Transverse colon (tissue), 4 donors: ENCODE data around the gene SLC9A1. TPM values are rescaled to one million over a fixed set of nuclear protein-coding genes. Genes with fewer than 3 reads are reported as not detected.

ENCODE experiments used
- DNase-seq: peaks from one replicate; pipeline ENCODE4 v3.0.0-alpha.2; 2019
- H3K27ac ChIP-seq, 4 donors: fragments of 200-600 bp; sonication (generic); 2 replicates each; pipeline ENCODE4 v1.5.1; 2016 to 2018; ENCODE audit warnings: inconsistent platforms in 4 of 4
- H3K27me3 ChIP-seq: fragments of 200-600 bp; sonication (generic); 2 replicates; pipeline ENCODE4 v1.5.1; 2017; ENCODE audit warnings: inconsistent platforms
- H3K36me3 ChIP-seq, 4 donors: fragments of 200-600 bp; sonication (generic); 2 replicates each; pipeline ENCODE4 v1.5.1; 2017 to 2019; ENCODE audit warnings: inconsistent platforms in 4 of 4
- H3K4me1 ChIP-seq, 4 donors: fragments of 200-600 bp; sonication (generic); 2 replicates each; pipeline ENCODE4 v1.5.1; 2017 to 2020; ENCODE audit warnings: inconsistent platforms in 4 of 4
- H3K4me3 ChIP-seq, 4 donors: fragments of 200-600 bp; sonication (generic); 1 replicate in 1 of 4; 2 replicates in 3 of 4; pipeline versions ENCODE4 v1.5.1 to v1.6.1; 2017 to 2019; ENCODE audit warnings: inconsistent platforms in 4 of 4
- H3K9me3 ChIP-seq, 2 donors: fragments of 200-600 bp; sonication (generic); 2 replicates each; pipeline ENCODE4 v1.5.1; 2017 to 2019; ENCODE audit warnings: inconsistent platforms in 2 of 2
- EP300 ChIP-seq: sonication (generic); formaldehyde crosslinking; IDR thresholded peaks from one replicate; pipeline ENCODE4 v1.6.1; 2017; ENCODE audit warnings: antibody characterized with exemption, low read depth
- POLR2A ChIP-seq: fragments of 450-650 bp; IDR thresholded peaks from one replicate; pipeline ENCODE4 v1.6.1; 2016; ENCODE audit warnings: antibody characterized with exemption, mild to moderate bottlenecking, moderate library complexity
- POLR2AphosphoS5 ChIP-seq, 3 donors: sonication (generic); formaldehyde crosslinking; IDR thresholded peaks; one replicate each; pipeline ENCODE4 v1.6.1; 2016; ENCODE audit warnings: antibody characterized with exemption in 3 of 3
- WGBS, 2 donors: methylation state at CpG; one replicate each; pipeline ENCODE4 v1.1.5; 2018; ENCODE audit warnings: low coverage in 1 of 2; 5-methylcytosine and 5-hydroxymethylcytosine counted together
- in situ Hi-C, 4 donors: fragments of 200-750 bp; cut with MboI; loops; one replicate each; pipeline versions ENCODE4 v1.15.0 to v1.15.1; 2017; ENCODE audit warnings: low sequenced_read_pairs in 3 of 4, low pct_ligation_motif_present in 1 of 4, low pct_unique_long_range_greater_than_20kb in 1 of 4
- intact Hi-C: fragments of 100-400 bp; cut with DNase I; formaldehyde crosslinking; loops from one replicate; pipeline ENCODE4 v1.15.1; 2023; ENCODE audit warnings: low total_unique reads
- total RNA-seq, 4 donors: library from RNA; depleted of rRNA; stranded (reverse); fragments of >200 nt; gene quantifications; one replicate each; pipeline ENCODE4 v1.1.0, GENCODE V29; 2016
- TF ChIP-seq, protein P1 (sequence below), 5 experiments: fragments of 200-600 bp in 3 of 5; fragments of 450-650 bp in 2 of 5; sonication (generic) in 3 of 5; IDR thresholded peaks; 1 replicate in 2 of 5; 2 replicates in 3 of 5; pipeline ENCODE4 v1.5.1; 2016 to 2017; ENCODE audit warnings: antibody characterized with exemption in 5 of 5, inconsistent platforms in 3 of 5, mild to moderate bottlenecking in 2 of 5, moderate library complexity in 1 of 5

SLC9A1 gene
- total RNA-seq, 4 donors from 2014 or later: 17.9 to 140 (median 101) TPM

DNA sequence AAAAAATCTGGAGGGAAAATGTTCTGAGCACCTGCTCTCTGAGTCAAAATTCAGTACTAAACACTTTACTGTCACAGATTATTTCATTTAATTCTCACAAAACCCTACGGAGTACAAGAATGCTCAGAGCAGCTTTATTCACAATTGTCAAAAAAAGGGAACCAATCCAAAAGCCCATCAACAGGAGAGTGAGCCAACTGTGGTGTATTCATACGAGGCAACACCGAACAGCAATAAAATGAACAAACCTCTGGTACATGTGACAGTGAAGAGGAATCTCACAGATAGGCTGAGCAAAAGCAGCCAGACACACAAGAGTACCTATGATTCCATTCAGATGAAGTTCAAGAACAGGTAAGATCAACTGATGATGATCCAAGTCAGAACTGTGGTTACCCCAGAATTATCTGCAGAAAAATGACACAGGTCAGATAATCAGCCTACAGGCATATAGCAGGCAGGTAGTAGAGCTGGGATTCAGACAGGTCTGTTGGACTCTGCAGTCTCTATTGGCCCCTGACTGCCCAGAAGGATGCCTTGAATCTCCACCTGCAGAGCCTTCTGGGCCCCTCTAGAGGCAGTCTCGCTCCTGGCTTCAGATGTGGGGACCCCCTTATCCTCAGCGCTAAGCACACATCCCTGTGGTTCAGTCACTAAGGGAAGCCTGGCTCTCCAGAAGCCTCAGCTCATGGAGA, 19.2 kb downstream of the SLC9A1 start:
- TF ChIP-seq POLR2AphosphoS5 (IDR thresholded peaks at IDR 0.05) (no peak), POLR2A (no peak), EP300 (no peak)
- TF ChIP-seq, protein P1, sequence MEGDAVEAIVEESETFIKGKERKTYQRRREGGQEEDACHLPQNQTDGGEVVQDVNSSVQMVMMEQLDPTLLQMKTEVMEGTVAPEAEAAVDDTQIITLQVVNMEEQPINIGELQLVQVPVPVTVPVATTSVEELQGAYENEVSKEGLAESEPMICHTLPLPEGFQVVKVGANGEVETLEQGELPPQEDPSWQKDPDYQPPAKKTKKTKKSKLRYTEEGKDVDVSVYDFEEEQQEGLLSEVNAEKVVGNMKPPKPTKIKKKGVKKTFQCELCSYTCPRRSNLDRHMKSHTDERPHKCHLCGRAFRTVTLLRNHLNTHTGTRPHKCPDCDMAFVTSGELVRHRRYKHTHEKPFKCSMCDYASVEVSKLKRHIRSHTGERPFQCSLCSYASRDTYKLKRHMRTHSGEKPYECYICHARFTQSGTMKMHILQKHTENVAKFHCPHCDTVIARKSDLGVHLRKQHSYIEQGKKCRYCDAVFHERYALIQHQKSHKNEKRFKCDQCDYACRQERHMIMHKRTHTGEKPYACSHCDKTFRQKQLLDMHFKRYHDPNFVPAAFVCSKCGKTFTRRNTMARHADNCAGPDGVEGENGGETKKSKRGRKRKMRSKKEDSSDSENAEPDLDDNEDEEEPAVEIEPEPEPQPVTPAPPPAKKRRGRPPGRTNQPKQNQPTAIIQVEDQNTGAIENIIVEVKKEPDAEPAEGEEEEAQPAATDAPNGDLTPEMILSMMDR (IDR thresholded peaks at IDR 0.05): no peak
- no peak for DNase-seq
- Histone ChIP-seq H3K27me3 (no peaks in the 10 kb centered on the region), H3K4me1 (peaks cover 18 to 55% (median 34%) of the 10 kb centered on the region in 4 donors), H3K4me3 (no peak overlapping the region), H3K36me3 (no peaks in the 10 kb centered on the region), H3K9me3 (no peaks in the 10 kb centered on the region), H3K27ac (peak overlapping the region in 1 of 4 donors; percentile 76)
- intact Hi-C loops (no loop called here), in situ Hi-C loops (no loop called here)
- WGBS, 2 donors: 48 to 61% methylated on average over 3 to 5 of the region's 5 CpGs

DNA sequence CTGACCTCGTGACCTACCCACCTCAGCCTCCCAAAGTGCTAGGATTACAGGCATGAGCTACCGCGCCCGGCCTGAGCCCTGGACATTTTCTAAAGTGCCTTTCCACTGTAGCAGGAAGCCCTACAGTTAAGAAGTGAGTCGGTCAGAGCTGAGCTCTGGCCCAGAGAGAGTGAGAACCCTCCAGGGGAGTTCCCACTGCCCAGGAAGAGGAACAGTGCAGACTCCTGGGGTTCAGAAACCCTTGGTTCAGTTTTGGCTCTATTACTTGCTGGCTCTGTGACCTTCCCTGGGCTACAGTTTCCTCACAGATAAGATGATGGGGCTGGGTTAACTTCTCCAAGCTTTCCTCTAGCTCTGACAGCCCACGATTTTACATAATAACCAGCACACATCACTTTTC, 20.9 kb downstream of the SLC9A1 start:
- H3K4me3 ChIP-seq: no peak overlapping the region
- no peaks in the 10 kb centered on the region for H3K27me3 ChIP-seq
- in situ Hi-C loops (no loop called here), intact Hi-C loops (no loop called here)
- no peak for DNase-seq
- no peak for TF ChIP-seq EP300
- H3K9me3 ChIP-seq: no peaks in the 10 kb centered on the region
- WGBS, 2 donors: 58% methylated on average over 6 of the region's 6 CpGs; no CpG with 5 or more reads in 1 of the 2 donors
- H3K4me1 ChIP-seq: peaks cover 18 to 44% (median 31%) of the 10 kb centered on the region in 4 donors
- no peaks in the 10 kb centered on the region for H3K36me3 ChIP-seq
- H3K27ac ChIP-seq: no peak overlapping the region

DNA sequence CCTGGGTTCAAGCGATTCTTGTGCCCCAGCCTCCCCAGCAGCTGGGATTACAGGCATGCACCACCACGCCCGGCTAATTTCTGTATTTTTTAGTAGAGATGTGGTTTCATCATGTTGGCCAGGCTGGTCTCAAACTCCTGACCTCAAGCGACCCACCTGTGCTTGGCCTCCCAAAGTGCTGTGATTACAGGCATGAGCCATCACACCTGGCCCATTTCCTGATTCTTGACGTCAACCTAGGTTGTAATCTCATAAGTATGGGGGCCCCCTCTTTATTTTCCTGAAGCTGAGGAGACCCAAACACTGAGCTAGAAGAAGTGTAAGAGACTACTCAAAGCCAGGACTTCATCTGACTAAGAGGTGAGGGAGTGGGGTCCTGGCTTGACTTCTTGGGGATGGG, 21.8 kb downstream of the SLC9A1 start:
- DNase-seq: no peak
- intact Hi-C loops: no loop called here
- 72% methylated on average over 5 of the region's 5 CpGs; no CpG with 5 or more reads in 1 of the 2 donors for WGBS, 2 donors
- Histone ChIP-seq H3K27ac (no peak overlapping the region), H3K9me3 (no peaks in the 10 kb centered on the region), H3K27me3 (no peaks in the 10 kb centered on the region), H3K36me3 (no peaks in the 10 kb centered on the region), H3K4me1 (peaks cover 12 to 35% (median 24%) of the 10 kb centered on the region in 4 donors), H3K4me3 (no peak overlapping the region)
- in situ Hi-C loops: no loop called here
- TF ChIP-seq POLR2A (no peak), EP300 (no peak), POLR2AphosphoS5 (IDR thresholded peaks at IDR 0.05) (no peak)
- TF ChIP-seq, protein P1 (IDR thresholded peaks at IDR 0.05): no peak

DNA sequence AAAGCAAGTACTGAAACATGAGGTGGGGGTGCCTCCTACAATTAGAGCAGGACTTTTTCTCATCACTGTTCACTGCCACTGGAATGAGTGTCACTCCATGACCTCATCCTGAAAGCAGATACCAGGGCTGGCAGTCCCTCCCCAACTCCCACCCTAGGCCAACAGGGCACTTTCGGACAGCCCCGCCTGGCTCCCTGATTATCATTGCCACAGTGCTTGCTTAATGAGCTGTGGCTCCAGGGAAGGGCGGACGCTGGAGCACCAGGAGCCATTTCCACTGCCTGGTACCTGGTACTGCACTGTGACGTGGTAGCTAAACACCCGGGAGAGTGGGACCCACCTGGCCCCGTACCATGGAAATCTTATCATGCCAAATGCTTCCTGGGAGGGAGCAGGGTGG, 22.3 kb downstream of the SLC9A1 start:
- TF ChIP-seq, protein P1 (IDR thresholded peaks at IDR 0.05): no peak
- TF ChIP-seq POLR2A (no peak), POLR2AphosphoS5 (IDR thresholded peaks at IDR 0.05) (no peak), EP300 (no peak)
- Histone ChIP-seq H3K4me3 (no peak overlapping the region), H3K36me3 (no peaks in the 10 kb centered on the region), H3K27me3 (no peaks in the 10 kb centered on the region), H3K9me3 (no peaks in the 10 kb centered on the region), H3K4me1 (peaks cover 8 to 30% (median 18%) of the 10 kb centered on the region in 4 donors), H3K27ac (no peak overlapping the region)
- intact Hi-C loops: no loop called here
- peak; percentile 48 for DNase-seq
- in situ Hi-C loops: no loop called here
- 80% methylated on average over 7 of the region's 7 CpGs; no CpG with 5 or more reads in 1 of the 2 donors for WGBS, 2 donors
